Endothelial cell (in vitro differentiated cells): Measurements from ENCODE around the gene HTRA2. TPM values are rescaled to one million over a fixed set of nuclear protein-coding genes. Genes with fewer than 3 reads are reported as not detected.

Experiments used
- DNase-seq: peaks from one replicate; pipeline ENCODE4 v3.0.0; 2021; ENCODE audit warnings: low spot score
- H3K27ac Mint-ChIP-seq: one replicate; pipeline ENCODE4 v1.8.0; 2021; ENCODE audit warnings: mixed read lengths, inconsistent platforms; ENCODE audit not compliant: unreplicated experiment
- H3K27me3 Mint-ChIP-seq: one replicate; pipeline ENCODE4 v1.8.0; 2021; ENCODE audit warnings: mild to moderate bottlenecking, moderate library complexity, mixed read lengths, inconsistent platforms; ENCODE audit not compliant: unreplicated experiment
- H3K36me3 Mint-ChIP-seq: one replicate; pipeline ENCODE4 v1.8.0; 2021; ENCODE audit warnings: mild to moderate bottlenecking, low read depth, mixed read lengths, inconsistent platforms; ENCODE audit not compliant: unreplicated experiment
- H3K4me1 Mint-ChIP-seq: one replicate; pipeline ENCODE4 v1.8.0; 2021; ENCODE audit warnings: mild to moderate bottlenecking, mixed read lengths, inconsistent platforms; ENCODE audit not compliant: unreplicated experiment
- H3K4me3 Mint-ChIP-seq: one replicate; pipeline ENCODE4 v1.8.0; 2021; ENCODE audit warnings: mild to moderate bottlenecking, mixed read lengths, inconsistent platforms; ENCODE audit not compliant: unreplicated experiment
- H3K9me3 Mint-ChIP-seq: one replicate; pipeline ENCODE4 v1.8.0; 2021; ENCODE audit warnings: mixed read lengths, inconsistent platforms; ENCODE audit not compliant: unreplicated experiment
- total RNA-seq: library from RNA; stranded (reverse); fragmentation: NEBNext Ultra II Directional; extraction: Animal tissue kit (Norgen Biotek cat#: 25700); gene quantifications from one replicate; pipeline ENCODE4 v1.2.1, GENCODE V29; 2021; ENCODE audit not compliant: unreplicated experiment
- TF ChIP-seq, protein P1 (sequence below): fragments of 200-600 bp; sonication (generic); IDR thresholded peaks from one replicate; pipeline ENCODE4 v1.5.0; 2021; ENCODE audit warnings: antibody characterized with exemption; ENCODE audit not compliant: unreplicated experiment

Gene HTRA2
- total RNA-seq, 1 donor from 2014 or later: 44.3 TPM

DNA sequence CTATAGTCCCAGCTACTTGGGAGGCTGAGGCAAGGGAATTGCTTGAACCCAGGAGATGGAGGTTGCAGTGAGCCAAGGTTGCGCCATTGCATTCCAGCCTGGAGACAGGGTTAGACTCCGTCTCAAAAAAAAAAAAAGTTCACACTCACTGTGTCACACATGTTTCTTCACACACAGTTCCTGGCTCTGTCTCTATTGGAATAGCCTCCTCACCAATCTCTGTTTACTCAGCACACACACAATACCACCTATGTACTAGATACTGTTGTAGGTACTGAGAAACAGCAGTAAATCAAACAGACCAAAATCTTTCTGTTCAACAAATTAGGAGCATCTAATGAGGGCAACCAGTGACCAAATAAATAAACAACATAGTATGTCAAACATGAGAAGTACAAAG, 43.6 kb upstream of the HTRA2 start:
- DNase-seq: no peak
- TF ChIP-seq, protein P1, sequence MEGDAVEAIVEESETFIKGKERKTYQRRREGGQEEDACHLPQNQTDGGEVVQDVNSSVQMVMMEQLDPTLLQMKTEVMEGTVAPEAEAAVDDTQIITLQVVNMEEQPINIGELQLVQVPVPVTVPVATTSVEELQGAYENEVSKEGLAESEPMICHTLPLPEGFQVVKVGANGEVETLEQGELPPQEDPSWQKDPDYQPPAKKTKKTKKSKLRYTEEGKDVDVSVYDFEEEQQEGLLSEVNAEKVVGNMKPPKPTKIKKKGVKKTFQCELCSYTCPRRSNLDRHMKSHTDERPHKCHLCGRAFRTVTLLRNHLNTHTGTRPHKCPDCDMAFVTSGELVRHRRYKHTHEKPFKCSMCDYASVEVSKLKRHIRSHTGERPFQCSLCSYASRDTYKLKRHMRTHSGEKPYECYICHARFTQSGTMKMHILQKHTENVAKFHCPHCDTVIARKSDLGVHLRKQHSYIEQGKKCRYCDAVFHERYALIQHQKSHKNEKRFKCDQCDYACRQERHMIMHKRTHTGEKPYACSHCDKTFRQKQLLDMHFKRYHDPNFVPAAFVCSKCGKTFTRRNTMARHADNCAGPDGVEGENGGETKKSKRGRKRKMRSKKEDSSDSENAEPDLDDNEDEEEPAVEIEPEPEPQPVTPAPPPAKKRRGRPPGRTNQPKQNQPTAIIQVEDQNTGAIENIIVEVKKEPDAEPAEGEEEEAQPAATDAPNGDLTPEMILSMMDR: no peak
- Mint-ChIP-seq H3K4me3 (no peak overlapping the region), H3K36me3 (peaks cover 19% of the 10 kb centered on the region), H3K9me3 (no peaks in the 10 kb centered on the region), H3K27me3 (peaks cover 12% of the 10 kb centered on the region), H3K27ac (no peak overlapping the region), H3K4me1 (peaks cover 9% of the 10 kb centered on the region)

DNA sequence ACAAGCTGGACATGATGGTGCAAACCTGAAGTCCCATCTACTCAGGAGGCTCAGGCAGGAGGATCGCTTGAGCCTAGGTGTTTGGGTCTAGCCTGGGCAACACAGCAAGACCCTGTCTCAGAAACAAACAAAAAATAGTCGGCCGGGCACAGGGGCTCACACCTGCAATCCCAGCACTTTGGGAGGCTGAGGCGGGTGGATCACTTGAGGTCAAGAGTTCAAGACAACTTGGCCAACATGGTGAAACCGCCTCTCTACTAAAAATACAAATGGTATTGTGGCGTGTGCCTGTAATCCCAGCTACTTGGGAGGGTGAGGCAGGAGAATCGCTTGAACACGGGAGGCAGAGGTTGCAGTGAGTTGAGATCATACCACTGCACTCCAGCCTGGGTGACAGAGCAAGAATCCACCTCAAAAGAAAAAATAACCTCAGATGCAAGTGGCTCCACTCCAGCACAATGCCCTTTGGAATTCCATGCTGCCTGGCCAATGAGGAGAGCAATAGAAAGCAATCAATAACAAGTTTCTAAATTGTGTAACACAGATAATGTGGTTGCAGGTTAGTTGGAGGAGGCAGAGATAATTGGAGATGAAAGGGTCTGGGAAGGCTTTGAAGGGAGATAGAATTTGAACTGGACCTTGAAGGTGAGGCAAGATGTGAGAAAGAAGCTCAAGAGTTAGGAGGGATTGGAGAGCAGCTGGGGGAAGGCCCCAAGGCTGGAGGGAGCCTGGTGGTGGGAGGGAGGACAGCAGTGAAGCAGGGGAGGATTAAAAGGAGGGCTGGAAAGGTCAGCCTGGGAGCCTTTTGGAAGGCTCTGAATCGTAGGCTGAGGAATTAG, 40.9 kb upstream of the HTRA2 start:
- H3K27ac Mint-ChIP-seq: peak overlapping the region; percentile 19

DNA sequence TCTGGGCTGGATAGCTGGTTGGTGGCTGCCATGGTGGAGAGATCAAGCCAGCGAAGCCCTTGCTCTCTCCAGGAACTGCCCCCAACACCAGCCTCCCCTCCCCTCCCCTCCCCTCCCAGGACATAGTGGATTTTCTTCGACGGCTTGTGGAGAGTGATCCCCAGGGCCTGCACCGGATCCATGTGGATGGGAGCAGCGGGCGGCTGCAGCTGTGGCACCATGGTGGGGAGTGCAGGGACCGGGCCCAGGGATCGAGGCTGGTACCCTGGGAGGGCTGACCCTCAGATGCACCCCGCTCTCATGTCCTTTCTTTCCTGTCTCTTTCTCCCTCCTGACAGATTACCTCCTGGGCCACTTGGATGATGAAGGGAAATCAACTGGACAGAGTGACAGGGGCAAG, 39.8 kb upstream of the HTRA2 start:
- TF ChIP-seq, protein P1: no peak
- peaks cover 39% of the 10 kb centered on the region for H3K36me3 Mint-ChIP-seq
- H3K27me3 Mint-ChIP-seq: peaks cover 11% of the 10 kb centered on the region
- DNase-seq: no peak
- no peak overlapping the region for H3K4me3 Mint-ChIP-seq
- H3K9me3 Mint-ChIP-seq: no peaks in the 10 kb centered on the region
- H3K4me1 Mint-ChIP-seq: no peaks in the 10 kb centered on the region
- no peak overlapping the region for H3K27ac Mint-ChIP-seq

More for the DNA sequence above, 40.9 kb upstream of the HTRA2 start:
- no peak for DNase-seq
- Mint-ChIP-seq H3K27me3 (peaks cover 11% of the 10 kb centered on the region), H3K36me3 (peaks cover 34% of the 10 kb centered on the region), H3K4me1 (no peaks in the 10 kb centered on the region), H3K4me3 (no peak overlapping the region), H3K9me3 (no peaks in the 10 kb centered on the region)
- TF ChIP-seq, protein P1: no peak

DNA sequence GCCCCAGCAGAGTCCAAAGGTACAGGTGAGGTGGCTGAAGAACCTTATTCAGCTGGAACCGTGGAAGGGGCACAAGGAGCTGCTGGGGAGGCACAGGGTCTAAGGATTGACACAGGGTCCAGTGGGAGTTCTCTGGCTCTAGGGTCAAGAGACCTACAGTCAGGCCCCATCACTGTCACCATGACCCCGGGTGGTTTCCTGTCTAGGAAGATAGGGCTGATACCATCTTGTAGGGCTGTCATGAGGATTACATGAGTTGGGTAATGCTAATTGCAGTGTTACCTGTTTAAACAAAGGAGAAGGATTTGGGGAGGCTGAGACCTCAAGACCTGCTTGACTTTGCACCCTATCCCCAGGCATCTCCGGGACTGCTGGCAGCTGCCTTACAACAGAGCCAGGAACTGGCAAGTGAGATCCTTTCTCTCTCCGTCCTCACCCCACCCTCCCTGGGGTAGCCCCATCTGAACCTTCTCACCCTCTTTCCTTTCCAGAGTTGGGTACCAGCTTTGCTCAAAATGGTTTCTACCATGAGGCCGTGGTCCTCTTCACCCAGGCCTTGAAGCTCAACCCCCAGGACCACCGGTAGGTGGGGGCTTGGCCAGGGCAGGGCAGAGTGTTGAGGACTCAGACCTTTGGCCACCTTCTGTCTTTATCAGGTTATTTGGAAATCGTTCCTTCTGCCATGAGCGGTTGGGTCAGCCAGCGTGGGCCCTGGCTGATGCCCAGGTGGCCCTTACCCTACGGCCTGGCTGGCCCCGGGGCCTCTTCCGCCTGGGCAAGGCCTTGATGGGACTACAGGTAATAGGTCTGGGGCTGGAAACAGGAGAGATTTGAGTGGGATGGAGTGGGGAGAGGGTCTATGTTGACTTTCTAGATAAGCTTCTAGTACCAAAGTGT, 37.8 kb upstream of the HTRA2 start:
- H3K9me3 Mint-ChIP-seq: no peaks in the 10 kb centered on the region
- TF ChIP-seq, protein P1: no peak
- peaks cover 13% of the 10 kb centered on the region for H3K27me3 Mint-ChIP-seq
- H3K4me1 Mint-ChIP-seq: no peaks in the 10 kb centered on the region
- no peak for DNase-seq
- peaks cover 39% of the 10 kb centered on the region for H3K36me3 Mint-ChIP-seq
- peak overlapping the region; percentile 63 for H3K4me3 Mint-ChIP-seq
- peak overlapping the region; percentile 10 for H3K27ac Mint-ChIP-seq
